Measurements from ENCODE around the gene ARL2BP. TPM values are rescaled to one million over a fixed set of nuclear protein-coding genes. Genes with fewer than 3 reads are reported as not detected.

The ARL2BP gene
- total and polyA plus RNA-seq, 9 of the 15 experiments (the other 6 are each of a cell fraction or from before 2014, with no cell fraction given), result 16.7 to 41.8 (median 27.2) TPM

DNA sequence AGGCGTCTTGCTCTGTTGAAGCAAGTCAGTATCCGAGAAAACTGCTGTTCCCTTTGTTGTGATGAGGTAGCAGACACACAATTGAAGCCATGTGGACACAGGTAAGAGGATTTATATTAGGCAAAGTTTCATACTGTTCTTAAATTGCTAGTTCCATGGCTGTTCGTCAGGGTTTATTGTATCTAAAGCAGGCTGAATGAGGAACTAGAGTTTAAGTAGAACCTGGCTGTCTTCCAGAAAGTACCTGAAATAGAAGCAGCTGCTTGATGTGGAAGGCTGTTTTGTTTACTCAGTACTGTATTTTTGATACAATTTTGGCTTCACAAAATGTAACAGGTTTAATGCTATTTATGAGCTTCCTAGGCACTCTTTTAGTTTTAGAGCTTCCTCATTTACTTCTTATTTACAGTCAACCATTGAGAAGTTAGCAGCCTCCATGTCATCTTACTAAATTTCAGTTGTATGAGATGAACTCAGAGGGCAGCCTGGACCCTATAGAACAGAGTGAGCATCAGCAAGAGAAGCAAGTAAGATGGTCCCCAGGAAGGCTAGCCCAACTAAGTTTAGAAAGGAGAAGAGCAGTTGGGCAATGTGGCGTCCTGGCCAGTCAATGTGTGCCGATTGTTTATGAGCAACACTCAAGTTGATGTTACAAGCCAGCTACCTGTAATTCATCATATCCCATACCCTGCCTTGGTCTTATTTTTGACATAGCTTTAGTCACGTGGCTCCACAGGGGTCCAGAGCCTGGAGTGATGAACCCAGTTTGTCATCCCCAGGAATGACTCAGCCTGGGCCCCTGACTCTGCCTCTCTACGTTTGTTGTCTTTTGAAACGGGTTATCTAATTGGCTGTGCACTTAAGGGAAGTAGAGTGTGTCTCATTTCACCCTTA, 9.7 kb upstream of the ARL2BP start (continued):
- no peak for TF ChIP-seq ZNF830 (CRISPR knock-in tag; IDR thresholded peaks at IDR 0.05)
- TF ChIP-seq ZNF165 (CRISPR knock-in tag; IDR thresholded peaks at IDR 0.05; ENCODE audit: borderline replicate concordance), result no peak
- TF ChIP-seq POLR3G (IDR thresholded peaks at IDR 0.05; ENCODE audit: extremely low read depth, insufficient read length, insufficient replicate concordance), result no peak
- no peak for TF ChIP-seq ZBTB33 (CRISPR knock-in tag; IDR thresholded peaks at IDR 0.05)
- TF ChIP-seq GTF2A2 (tag; IDR thresholded peaks at IDR 0.05), result no peak
- TF ChIP-seq NRF1 (conservative IDR thresholded peaks at IDR 0.05 in 1 of 2, IDR thresholded peaks at IDR 0.05 in 1 of 2), result no peak
- TF ChIP-seq, protein P1, sequence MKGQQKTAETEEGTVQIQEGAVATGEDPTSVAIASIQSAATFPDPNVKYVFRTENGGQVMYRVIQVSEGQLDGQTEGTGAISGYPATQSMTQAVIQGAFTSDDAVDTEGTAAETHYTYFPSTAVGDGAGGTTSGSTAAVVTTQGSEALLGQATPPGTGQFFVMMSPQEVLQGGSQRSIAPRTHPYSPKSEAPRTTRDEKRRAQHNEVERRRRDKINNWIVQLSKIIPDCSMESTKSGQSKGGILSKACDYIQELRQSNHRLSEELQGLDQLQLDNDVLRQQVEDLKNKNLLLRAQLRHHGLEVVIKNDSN (CRISPR knock-in tag; IDR thresholded peaks at IDR 0.05), result peak; percentile 72
- 0 out of 2 replicates have a peak, but pooled peaks have one; percentile 2 for TF ChIP-seq MAFK (IDR thresholded peaks at IDR 0.05; ENCODE audit: low read length)
- peak; percentile 89 for TF ChIP-seq FOSL1 (tag; conservative IDR thresholded peaks at IDR 0.05)
- no peak for TF ChIP-seq SMARCA4 (IDR thresholded peaks at IDR 0.05)
- peak in 1 of 2 experiments; percentile 48; a peak in 1 of 4 replicates for TF ChIP-seq MNT (conservative IDR thresholded peaks at IDR 0.05)
- TF ChIP-seq VEZF1 (CRISPR knock-in tag; IDR thresholded peaks at IDR 0.05), result no peak
- peak; percentile 68 for TF ChIP-seq JUN (IDR thresholded peaks at IDR 0.05; ENCODE audit: borderline replicate concordance, low read depth, low read length)
- TF ChIP-seq JUN (CRISPR knock-in tag; IDR thresholded peaks at IDR 0.05; ENCODE audit: borderline replicate concordance), result no peak
- no peak for TF ChIP-seq ZNF239 (CRISPR knock-in tag; IDR thresholded peaks at IDR 0.05)
- no peak for TF ChIP-seq PCBP2 (IDR thresholded peaks at IDR 0.05; ENCODE audit: low read depth, low read length, poor library complexity, severe bottlenecking)
- TF ChIP-seq DACH1 (IDR thresholded peaks at IDR 0.05; ENCODE audit: partially characterized antibody), result no peak
- no peak for TF ChIP-seq NCOA6 (IDR thresholded peaks at IDR 0.05)
- no peak for TF ChIP-seq ZNF316 (IDR thresholded peaks at IDR 0.05)
- no peak for TF ChIP-seq POU5F1 (IDR thresholded peaks at IDR 0.05; ENCODE audit: borderline replicate concordance, low read depth, low read length, partially characterized antibody)
- no peak for TF ChIP-seq E2F3 (CRISPR knock-in tag; IDR thresholded peaks at IDR 0.05)
- TF ChIP-seq CCNT2 (IDR thresholded peaks at IDR 0.05; ENCODE audit: borderline replicate concordance, extremely low read depth, insufficient read length, low read depth, low read length), result no peak
- no peak for TF ChIP-seq EWSR1 (IDR thresholded peaks at IDR 0.05; ENCODE audit: borderline replicate concordance, low read depth, partially characterized antibody)

All from K562 (cell line).